ENCODE results near the gene SLC25A19. TPM values are rescaled to one million over a fixed set of nuclear protein-coding genes. Genes with fewer than 3 reads are reported as not detected.

SLC25A19 gene
- 10 to 100 TPM in 2 of 4 donors, 1 to 10 TPM in 2; 8.4 to 23.5 (median 14.8) TPM for total RNA-seq
- polyA plus RNA-seq, result 14.2 TPM
- long read RNA-seq, donor 1, transcript SLC25A19-205 (7 exons, 1,496 nt), result minor isoform, 6 of 33 reads
- long read RNA-seq, donor 1, transcript SLC25A19-204 (8 exons, 1,587 nt), result major isoform, 12 of 33 reads
- long read RNA-seq, donor 1, partial matches to known transcripts, result 2 of 33 reads
- long read RNA-seq, donor 1, other reads (novel, unspliced or antisense), result 8 of 33 reads
- long read RNA-seq, donor 2, transcript SLC25A19-204 (8 exons, 1,587 nt), result major isoform, 6 of 15 reads
- long read RNA-seq, donor 2, partial matches to known transcripts, result 1 of 15 reads
- long read RNA-seq, donor 2, other reads (novel, unspliced or antisense), result 4 of 15 reads
- long read RNA-seq, donor 3, transcript SLC25A19-204 (8 exons, 1,587 nt), result major isoform, 7 of 23 reads
- long read RNA-seq, donor 3, transcript SLC25A19-210 (8 exons, 1,554 nt), result minor isoform, 5 of 23 reads
- long read RNA-seq, donor 3, partial matches to known transcripts, result 0 of 23 reads
- long read RNA-seq, donor 3, other reads (novel, unspliced or antisense), result 6 of 23 reads
- long read RNA-seq, donor 4, partial matches to known transcripts, result 1 of 10 reads
- long read RNA-seq, donor 4, other reads (novel, unspliced or antisense), result 5 of 10 reads

- ATAC-seq (peak; percentile 99), DNase-seq (peak; percentile 98 to 99 (median 99))
- intact Hi-C loops (cut with DNase I), result no loop called here
- Histone ChIP-seq H3K9me3 (ENCODE audit: control insufficient read depth, low read length) (no peaks in the 10 kb centered on the region), H3K4me1 (ENCODE audit: control insufficient read depth, insufficient read depth, low read length) (no peaks in the 10 kb centered on the region), H3K27me3 (ENCODE audit: control insufficient read depth, insufficient read depth) (no peaks in the 10 kb centered on the region), H3K4me3 (ENCODE audit: low read length) (peak within 1 kb of the TSS; percentile 41), H3K27ac (ENCODE audit: low read length) (peak within 1 kb of the TSS; percentile 94)
- under 1% methylated on average over 65 of the region's 65 CpGs for WGBS
Observed at GRCh38 chr17:75289115-75289831, at the start of gene SLC25A19. Gene SLC25A19 (minus strand): TSS chr17:75289433. CDS start chr17:75286764, 2,669 bp downstream.

- H3K27ac ChIP-seq (ENCODE audit: low read length), result peak overlapping the region; percentile 27
- H3K27me3 ChIP-seq (ENCODE audit: control insufficient read depth, insufficient read depth), result no peaks in the 10 kb centered on the region
- no peak overlapping the region for H3K4me3 ChIP-seq (ENCODE audit: low read length)
- intact Hi-C loops (cut with DNase I), result no loop called here
- peaks cover 12% of the 10 kb centered on the region for H3K4me1 ChIP-seq (ENCODE audit: control insufficient read depth, insufficient read depth, low read length)
- ATAC-seq, result no peak
- no peaks in the 10 kb centered on the region for H3K9me3 ChIP-seq (ENCODE audit: control insufficient read depth, low read length)
- DNase-seq, result no peak
- 50% methylated on average over 6 of the region's 6 CpGs for WGBS
Observed at GRCh38 chr17:75338335-75338734, 49.1 kb upstream of the SLC25A19 start.

- H3K4me1 ChIP-seq (ENCODE audit: control insufficient read depth, insufficient read depth, low read length), result peaks cover 8% of the 10 kb centered on the region
- H3K27me3 ChIP-seq (ENCODE audit: control insufficient read depth, insufficient read depth), result no peaks in the 10 kb centered on the region
- H3K4me3 ChIP-seq (ENCODE audit: low read length), result no peak overlapping the region
- no peak for DNase-seq
- WGBS, result 66% methylated on average over 3 of the region's 3 CpGs
- intact Hi-C loops (cut with DNase I), result no loop called here
- no peak for ATAC-seq
- no peak overlapping the region for H3K27ac ChIP-seq (ENCODE audit: low read length)
- H3K9me3 ChIP-seq (ENCODE audit: control insufficient read depth, low read length), result no peaks in the 10 kb centered on the region
Observed at GRCh38 chr17:75335315-75335714, 46.1 kb upstream of the SLC25A19 start.

GRCh38 chr17:75334723-75335122 lies 45.5 kb upstream of the SLC25A19 start:
- Histone ChIP-seq H3K4me3 (ENCODE audit: low read length) (no peak overlapping the region), H3K9me3 (ENCODE audit: control insufficient read depth, low read length) (no peaks in the 10 kb centered on the region), H3K27me3 (ENCODE audit: control insufficient read depth, insufficient read depth) (no peaks in the 10 kb centered on the region), H3K27ac (ENCODE audit: low read length) (no peak overlapping the region), H3K4me1 (ENCODE audit: control insufficient read depth, insufficient read depth, low read length) (peaks cover 8% of the 10 kb centered on the region)
- 98% methylated on average over 3 of the region's 3 CpGs for WGBS
- intact Hi-C loops (cut with DNase I), result no loop called here
- DNase-seq (no peak), ATAC-seq (no peak)

GRCh38 chr17:75331671-75332070 lies 42.4 kb upstream of the SLC25A19 start:
- DNase-seq (no peak), ATAC-seq (no peak)
- Histone ChIP-seq H3K4me3 (ENCODE audit: low read length) (no peak overlapping the region), H3K27ac (ENCODE audit: low read length) (no peak overlapping the region), H3K27me3 (ENCODE audit: control insufficient read depth, insufficient read depth) (no peaks in the 10 kb centered on the region), H3K9me3 (ENCODE audit: control insufficient read depth, low read length) (no peaks in the 10 kb centered on the region), H3K4me1 (ENCODE audit: control insufficient read depth, insufficient read depth, low read length) (peaks cover 6% of the 10 kb centered on the region)
- intact Hi-C loops (cut with DNase I), result no loop called here
- 58% methylated on average over 6 of the region's 6 CpGs for WGBS

- DNase-seq, result no peak
- no peaks in the 10 kb centered on the region for H3K27me3 ChIP-seq (ENCODE audit: control insufficient read depth, insufficient read depth)
- no peak overlapping the region for H3K4me3 ChIP-seq (ENCODE audit: low read length)
- no peaks in the 10 kb centered on the region for H3K9me3 ChIP-seq (ENCODE audit: control insufficient read depth, low read length)
- H3K4me1 ChIP-seq (ENCODE audit: control insufficient read depth, insufficient read depth, low read length), result peaks cover 15% of the 10 kb centered on the region
- no peak overlapping the region for H3K27ac ChIP-seq (ENCODE audit: low read length)
- intact Hi-C loops (cut with DNase I), result no loop called here
- ATAC-seq, result no peak
- 74% methylated on average over 2 of the region's 2 CpGs for WGBS
Observed at GRCh38 chr17:75327757-75328156, 38.5 kb upstream of the SLC25A19 start.

GRCh38 chr17:75326226-75326848 lies 37.1 kb upstream of the SLC25A19 start:
- Histone ChIP-seq H3K9me3 (ENCODE audit: control insufficient read depth, low read length) (no peaks in the 10 kb centered on the region), H3K27me3 (ENCODE audit: control insufficient read depth, insufficient read depth) (no peaks in the 10 kb centered on the region), H3K4me1 (ENCODE audit: control insufficient read depth, insufficient read depth, low read length) (peaks cover 15% of the 10 kb centered on the region), H3K4me3 (ENCODE audit: low read length) (no peak overlapping the region), H3K27ac (ENCODE audit: low read length) (peak overlapping the region; percentile 33)
- intact Hi-C loops (cut with DNase I), result no loop called here
- DNase-seq, result no peak
- ATAC-seq, result peak; percentile 35 to 71
- WGBS, result 35% methylated on average over 5 of the region's 5 CpGs

- WGBS, result 37% methylated on average over 7 of the region's 7 CpGs
- Histone ChIP-seq H3K27ac (ENCODE audit: low read length) (peak overlapping the region; percentile 5), H3K4me3 (ENCODE audit: low read length) (no peak overlapping the region), H3K9me3 (ENCODE audit: control insufficient read depth, low read length) (no peaks in the 10 kb centered on the region), H3K27me3 (ENCODE audit: control insufficient read depth, insufficient read depth) (no peaks in the 10 kb centered on the region), H3K4me1 (ENCODE audit: control insufficient read depth, insufficient read depth, low read length) (peaks cover 12% of the 10 kb centered on the region)
- DNase-seq (no peak), ATAC-seq (peak; percentile 27 to 51)
- intact Hi-C loops (cut with DNase I), result no loop called here
Observed at GRCh38 chr17:75325827-75326225, 36.6 kb upstream of the SLC25A19 start.

- H3K27ac ChIP-seq (ENCODE audit: low read length), result peak overlapping the region; percentile 49
- H3K27me3 ChIP-seq (ENCODE audit: control insufficient read depth, insufficient read depth), result no peaks in the 10 kb centered on the region
- no peaks in the 10 kb centered on the region for H3K9me3 ChIP-seq (ENCODE audit: control insufficient read depth, low read length)
- H3K4me1 ChIP-seq (ENCODE audit: control insufficient read depth, insufficient read depth, low read length), result peaks cover 11% of the 10 kb centered on the region
- intact Hi-C loops (cut with DNase I), result no loop called here
- no peak for ATAC-seq
- 73% methylated on average over 6 of the region's 6 CpGs for WGBS
- H3K4me3 ChIP-seq (ENCODE audit: low read length), result no peak overlapping the region
- DNase-seq, result no peak
Observed at GRCh38 chr17:75325348-75325747, 36.1 kb upstream of the SLC25A19 start.

GRCh38 chr17:75321506-75321905 lies 32.3 kb upstream of the SLC25A19 start:
- 87% methylated on average over 10 of the region's 10 CpGs for WGBS
- Histone ChIP-seq H3K27me3 (ENCODE audit: control insufficient read depth, insufficient read depth) (no peaks in the 10 kb centered on the region), H3K4me3 (ENCODE audit: low read length) (no peak overlapping the region), H3K4me1 (ENCODE audit: control insufficient read depth, insufficient read depth, low read length) (peaks cover 11% of the 10 kb centered on the region), H3K27ac (ENCODE audit: low read length) (no peak overlapping the region), H3K9me3 (ENCODE audit: control insufficient read depth, low read length) (no peaks in the 10 kb centered on the region)
- ATAC-seq (no peak), DNase-seq (no peak)
- intact Hi-C loops (cut with DNase I), result loop anchor here in 1 of 4 donors (5.0 kb wide), 1 partner anchor 86 kb away; the partner anchor contains the start of gene GRB2
